CD4-positive, CD25-positive, alpha-beta regulatory T cell (primary cell): Measurements from ENCODE around the gene RRAGB. TPM values are rescaled to one million over a fixed set of nuclear protein-coding genes. Genes with fewer than 3 reads are reported as not detected.
A peak's percentile ranks its signal among the peaks of the same experiment; 100 is the strongest.
"Not testable (repeated sequence)": the region's sequence is repeated elsewhere in the genome, so short reads cannot be mapped to it uniquely, and the experiment has no call there.

Experiments
- ATAC-seq, 2 donors: fragments of 150-1000 bp; cut with Tn5 transposase; one replicate each; pipeline ENCODE4 v1.10.0; 2021; ENCODE audit warnings: low read depth in 2 of 2, moderate number of reproducible peaks in 2 of 2, moderate library complexity in 1 of 2
- DNase-seq, 3 donors: peaks; one replicate each; pipeline versions ENCODE4 v3.0.0 to v3.0.0-alpha.2; 2012 to 2022; ENCODE audit warnings: mixed read lengths in 1 of 3
- H3K27ac ChIP-seq: one replicate; pipeline ENCODE4 v1.7.0; 2013; ENCODE audit warnings: mild to moderate bottlenecking, low read length; ENCODE audit not compliant: insufficient read depth, poor library complexity, severe bottlenecking
- H3K27me3 ChIP-seq: one replicate; pipeline ENCODE4 v1.7.0; 2013; ENCODE audit warnings: low read length; ENCODE audit not compliant: control insufficient read depth, insufficient read depth
- H3K36me3 ChIP-seq: one replicate; pipeline ENCODE4 v1.7.0; 2013; ENCODE audit warnings: mild to moderate bottlenecking, low read length, moderate library complexity; ENCODE audit not compliant: control insufficient read depth, insufficient read depth
- H3K4me1 ChIP-seq: 2 replicates; pipeline ENCODE4 v1.7.0; 2013; ENCODE audit warnings: mild to moderate bottlenecking, low read length; ENCODE audit not compliant: insufficient read depth, control insufficient read depth, poor library complexity, severe bottlenecking
- H3K4me3 ChIP-seq: one replicate; pipeline ENCODE4 v1.7.0; 2013; ENCODE audit warnings: low read depth, mild to moderate bottlenecking, low read length, moderate library complexity
- H3K9me3 ChIP-seq, 2 experiments: 1 replicate in 1 of 2; 2 replicates in 1 of 2; pipeline ENCODE4 v1.7.0; 2013; ENCODE audit warnings: low read length in 2 of 2, mild to moderate bottlenecking in 1 of 2, moderate library complexity in 1 of 2; ENCODE audit not compliant: control insufficient read depth in 2 of 2
- H3K27ac Mint-ChIP-seq, 3 donors: one replicate each; pipeline ENCODE4 v1.8.0; 2020 to 2022; ENCODE audit warnings: mild to moderate bottlenecking in 3 of 3, mixed read lengths in 3 of 3, moderate library complexity in 2 of 3
- H3K27me3 Mint-ChIP-seq: one replicate; pipeline ENCODE4 v1.8.0; 2022; ENCODE audit warnings: mild to moderate bottlenecking, mixed read lengths
- H3K36me3 Mint-ChIP-seq: one replicate; pipeline ENCODE4 v1.8.0; 2020; ENCODE audit warnings: mixed read lengths
- H3K4me1 Mint-ChIP-seq, 4 donors: one replicate each; pipeline ENCODE4 v1.8.0; 2020 to 2022; ENCODE audit warnings: mixed read lengths in 4 of 4, mild to moderate bottlenecking in 1 of 4
- H3K4me3 Mint-ChIP-seq, 4 donors: one replicate each; pipeline ENCODE4 v1.8.0; 2020 to 2022; ENCODE audit warnings: mild to moderate bottlenecking in 4 of 4, mixed read lengths in 4 of 4, moderate library complexity in 3 of 4
- H3K9me3 Mint-ChIP-seq, 7 donors: one replicate each; pipeline ENCODE4 v1.8.0; 2020 to 2022; ENCODE audit warnings: mixed read lengths in 7 of 7, mild to moderate bottlenecking in 3 of 7, moderate library complexity in 2 of 7
- polyA plus RNA-seq, 4 donors: library from polyadenylated mRNA; unstranded; fragments of 300-500 nt; fragmentation: Illumina TruSeq; gene quantifications; one replicate each; pipeline ENCODE4 v1.2.3, GENCODE V29; 2021
- total RNA-seq: library from RNA; stranded (reverse); gene quantifications from one replicate; pipeline ENCODE4 v1.2.3, GENCODE V29; 2022

RRAGB gene
- total and polyA plus RNA-seq, 5 donors from 2014 or later, result 11.2 to 14.1 (median 12.9) TPM

DNA sequence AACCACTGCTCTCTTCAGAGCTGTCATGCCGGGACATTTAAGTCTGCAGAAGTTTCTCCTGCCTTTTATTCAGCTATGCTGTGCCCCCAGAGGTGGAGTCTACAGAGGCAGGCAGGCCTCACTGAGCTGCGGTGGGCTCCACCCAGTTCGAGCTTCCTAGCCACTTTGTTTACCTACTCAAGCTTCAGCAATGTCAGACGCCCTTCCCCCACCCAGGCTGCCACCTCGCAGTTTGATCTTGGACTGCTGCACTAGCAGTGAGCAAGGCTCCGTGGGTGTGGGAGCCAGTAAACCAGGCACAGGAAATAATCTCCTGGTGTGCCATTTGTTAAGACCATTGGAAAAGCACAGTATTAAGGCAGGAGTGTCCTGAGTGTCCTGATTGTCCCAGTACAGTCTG, 56.9 kb downstream of the RRAGB start:
- Mint-ChIP-seq H3K4me1 (peaks cover 0 to 14% (median 5%) of the 10 kb centered on the region in 4 donors), H3K27ac (peak overlapping the region in 1 of 3 donors; percentile 63), H3K36me3 (peaks cover 13% of the 10 kb centered on the region)
- not testable (repeated sequence) for H3K27me3 ChIP-seq, H3K27ac ChIP-seq, H3K4me1 ChIP-seq, H3K4me3 ChIP-seq, H3K9me3 Mint-ChIP-seq, H3K9me3 ChIP-seq, H3K36me3 ChIP-seq, ATAC-seq, H3K27me3 Mint-ChIP-seq, H3K4me3 Mint-ChIP-seq
- peak in 2 of 3 donors; percentile 1 to 31 for DNase-seq

DNA sequence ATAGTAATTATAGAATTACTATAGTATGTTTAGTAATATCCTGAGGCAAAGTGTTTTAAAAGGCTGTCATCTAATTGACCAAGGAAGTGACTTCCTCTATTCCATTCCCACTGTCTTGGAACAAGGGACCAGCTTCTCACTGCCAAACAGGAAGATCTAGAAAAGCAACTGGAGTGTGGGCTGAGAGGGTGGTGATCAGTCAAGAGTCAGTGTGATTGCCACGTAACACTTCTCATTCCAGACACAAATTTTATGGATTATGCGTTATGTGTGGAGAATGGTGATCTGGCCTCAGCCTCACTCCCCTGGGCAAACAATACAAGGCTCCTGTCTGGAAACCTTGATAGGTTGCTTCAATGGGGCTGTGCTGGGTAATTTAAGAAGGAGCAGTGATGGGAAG, 60.0 kb downstream of the RRAGB start:
- H3K4me1 ChIP-seq, result no peaks in the 10 kb centered on the region
- DNase-seq (no peak), ATAC-seq (no peak)
- H3K27me3 ChIP-seq, result no peaks in the 10 kb centered on the region
- Mint-ChIP-seq H3K4me3 (no peak overlapping the region), H3K27ac (no peak overlapping the region), H3K36me3 (peaks cover 4% of the 10 kb centered on the region), H3K9me3 (peaks cover 0 to 11% (median 2%) of the 10 kb centered on the region in 7 donors), H3K27me3 (no peaks in the 10 kb centered on the region), H3K4me1 (peaks cover 0 to 14% (median 2%) of the 10 kb centered on the region in 4 donors)
- no peaks in the 10 kb centered on the region for H3K9me3 ChIP-seq
- no peaks in the 10 kb centered on the region for H3K36me3 ChIP-seq
- H3K27ac ChIP-seq, result no peak overlapping the region
- no peak overlapping the region for H3K4me3 ChIP-seq

DNA sequence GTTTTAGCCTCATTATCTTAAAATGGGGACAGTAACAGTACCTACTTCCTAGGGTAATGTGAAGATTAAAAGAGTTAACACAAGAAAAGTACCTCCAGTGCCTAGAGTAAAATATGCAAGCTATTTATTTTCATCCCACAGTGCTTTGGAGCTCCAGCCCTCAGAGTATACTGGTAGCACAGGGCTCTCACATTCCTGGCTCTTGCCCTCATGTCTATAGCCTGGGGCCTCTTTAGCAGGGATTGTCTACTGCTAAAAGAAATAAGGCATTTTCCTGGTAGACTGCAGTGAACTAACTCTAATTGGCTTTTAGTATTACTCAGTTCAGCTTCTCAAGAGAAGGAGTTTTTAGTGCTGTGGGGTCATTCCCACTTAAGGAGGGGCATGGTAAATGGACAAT, 60.8 kb downstream of the RRAGB start:
- H3K9me3 ChIP-seq, result no peaks in the 10 kb centered on the region
- H3K4me3 Mint-ChIP-seq, result no peak overlapping the region
- no peaks in the 10 kb centered on the region for H3K4me1 ChIP-seq
- H3K9me3 Mint-ChIP-seq, result peaks cover 0 to 10% (median 1%) of the 10 kb centered on the region in 7 donors
- H3K27ac Mint-ChIP-seq, result peak overlapping the region in 1 of 3 donors; percentile 66
- H3K4me3 ChIP-seq, result no peak overlapping the region
- H3K27me3 Mint-ChIP-seq, result no peaks in the 10 kb centered on the region
- H3K36me3 ChIP-seq, result no peaks in the 10 kb centered on the region
- no peaks in the 10 kb centered on the region for H3K27me3 ChIP-seq
- peaks cover 3% of the 10 kb centered on the region for H3K36me3 Mint-ChIP-seq
- DNase-seq (no peak), ATAC-seq (no peak)
- H3K27ac ChIP-seq, result no peak overlapping the region
- peaks cover 0 to 13% (median 2%) of the 10 kb centered on the region in 4 donors for H3K4me1 Mint-ChIP-seq

DNA sequence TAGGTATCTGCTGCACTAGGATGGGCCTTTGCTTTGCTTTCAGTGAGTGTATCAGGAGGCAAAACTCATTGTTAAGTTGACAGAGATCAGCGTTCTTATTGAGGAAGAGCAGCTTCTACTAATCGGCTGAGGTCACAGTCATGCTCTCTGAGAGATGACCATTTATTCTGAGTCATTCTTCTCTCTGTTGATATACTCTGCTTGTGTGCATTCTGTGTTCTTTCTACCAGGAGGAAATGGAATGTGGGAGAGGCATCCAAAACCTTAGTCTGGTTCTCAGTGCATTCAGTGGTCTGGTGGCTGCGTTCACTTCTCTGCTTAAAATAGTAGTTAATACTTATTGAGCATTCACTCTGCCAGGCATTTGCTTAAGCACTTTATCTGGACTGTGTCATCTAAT, 66.2 kb downstream of the RRAGB start:
- no peak overlapping the region for H3K27ac ChIP-seq
- no peaks in the 10 kb centered on the region for H3K36me3 ChIP-seq
- Mint-ChIP-seq H3K4me1 (no peaks in the 10 kb centered on the region), H3K36me3 (no peaks in the 10 kb centered on the region), H3K9me3 (peaks cover 0 to 9% (median 2%) of the 10 kb centered on the region in 7 donors), H3K4me3 (no peak overlapping the region), H3K27me3 (no peaks in the 10 kb centered on the region), H3K27ac (no peak overlapping the region)
- H3K9me3 ChIP-seq, result no peaks in the 10 kb centered on the region
- DNase-seq (no peak), ATAC-seq (no peak)
- H3K27me3 ChIP-seq, result no peaks in the 10 kb centered on the region
- H3K4me3 ChIP-seq, result no peak overlapping the region
- no peaks in the 10 kb centered on the region for H3K4me1 ChIP-seq

DNA sequence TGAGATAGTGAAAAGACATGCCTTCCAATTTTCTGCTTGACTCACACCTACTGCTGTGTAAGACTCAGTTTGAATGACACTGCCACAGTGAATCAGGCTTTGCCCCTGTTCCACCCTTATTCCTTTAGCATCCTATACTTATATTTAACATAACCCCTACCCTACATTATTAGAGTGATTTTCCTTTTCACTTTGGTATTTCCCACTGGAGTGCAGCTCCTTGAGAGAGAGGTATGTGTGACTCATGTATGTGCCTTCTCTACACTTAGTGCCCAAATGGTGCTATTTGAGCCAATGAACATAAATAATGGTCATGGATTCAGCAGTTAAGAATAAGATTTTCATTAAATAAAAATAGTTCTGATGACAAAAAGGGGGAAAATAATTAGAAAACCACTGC, 69.5 kb downstream of the RRAGB start:
- H3K4me1 Mint-ChIP-seq, result no peaks in the 10 kb centered on the region
- Histone ChIP-seq H3K9me3 (no peaks in the 10 kb centered on the region), H3K4me3 (no peak overlapping the region), H3K27me3 (no peaks in the 10 kb centered on the region), H3K27ac (no peak overlapping the region), H3K36me3 (no peaks in the 10 kb centered on the region), H3K4me1 (no peaks in the 10 kb centered on the region)
- no peaks in the 10 kb centered on the region for H3K36me3 Mint-ChIP-seq
- no peak overlapping the region for H3K4me3 Mint-ChIP-seq
- no peak overlapping the region for H3K27ac Mint-ChIP-seq
- DNase-seq (no peak), ATAC-seq (no peak)
- no peaks in the 10 kb centered on the region for H3K27me3 Mint-ChIP-seq
- H3K9me3 Mint-ChIP-seq, result peaks cover 0 to 2% (median 0%) of the 10 kb centered on the region in 7 donors

DNA sequence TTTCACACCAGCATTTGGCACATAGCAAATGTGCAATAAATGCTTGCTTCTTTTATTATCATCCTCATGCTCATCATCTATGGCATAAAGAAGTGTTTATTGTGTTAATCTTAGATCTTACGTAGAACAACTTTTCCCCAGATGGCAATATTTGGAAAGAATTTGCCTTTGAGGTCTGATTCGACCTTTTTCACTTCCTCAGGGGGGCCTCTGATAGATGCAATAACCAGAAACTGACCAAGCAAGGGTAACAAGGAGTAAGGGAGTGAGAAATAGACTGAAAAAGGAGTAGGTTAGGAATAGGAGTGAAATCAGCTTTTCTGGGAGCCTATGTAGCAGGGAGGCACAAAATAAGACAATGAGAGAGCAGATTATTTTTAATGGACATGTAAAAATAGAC, 70.2 kb downstream of the RRAGB start:
- H3K4me1 Mint-ChIP-seq, result no peaks in the 10 kb centered on the region
- no peak for ATAC-seq
- H3K36me3 ChIP-seq, result no peaks in the 10 kb centered on the region
- H3K4me3 Mint-ChIP-seq, result no peak overlapping the region
- no peaks in the 10 kb centered on the region for H3K36me3 Mint-ChIP-seq
- H3K9me3 Mint-ChIP-seq, result peaks cover 0 to 2% (median 0%) of the 10 kb centered on the region in 7 donors
- H3K27me3 Mint-ChIP-seq, result no peaks in the 10 kb centered on the region
- H3K27ac Mint-ChIP-seq, result no peak overlapping the region
- no peak overlapping the region for H3K27ac ChIP-seq
- no peaks in the 10 kb centered on the region for H3K4me1 ChIP-seq
- DNase-seq, result no peak
- no peaks in the 10 kb centered on the region for H3K9me3 ChIP-seq
- no peaks in the 10 kb centered on the region for H3K27me3 ChIP-seq
- no peak overlapping the region for H3K4me3 ChIP-seq

DNA sequence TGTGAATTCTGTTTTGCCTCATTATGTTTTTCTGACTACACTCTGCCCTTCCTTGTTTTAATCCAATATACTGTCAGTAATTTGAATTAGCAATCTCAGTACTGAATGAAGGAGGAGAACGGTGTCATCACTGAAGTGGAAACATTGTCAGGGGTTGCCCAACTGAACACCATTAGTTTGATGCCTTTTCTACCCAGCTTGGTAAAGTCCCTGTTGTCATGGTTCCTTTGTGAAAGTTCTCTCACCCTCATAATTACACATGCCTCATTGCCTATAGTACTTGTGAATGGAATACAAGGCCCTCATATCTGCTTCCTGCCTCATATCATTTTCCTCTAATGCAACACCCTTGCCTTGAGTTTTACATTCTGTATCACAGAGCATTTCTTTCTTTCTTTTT, 76.9 kb downstream of the RRAGB start:
- no peaks in the 10 kb centered on the region for H3K36me3 ChIP-seq
- no peaks in the 10 kb centered on the region for H3K4me1 ChIP-seq
- H3K36me3 Mint-ChIP-seq, result no peaks in the 10 kb centered on the region
- H3K27ac Mint-ChIP-seq, result no peak overlapping the region
- no peaks in the 10 kb centered on the region for H3K4me1 Mint-ChIP-seq
- H3K9me3 ChIP-seq, result no peaks in the 10 kb centered on the region
- H3K27ac ChIP-seq, result no peak overlapping the region
- H3K27me3 ChIP-seq, result no peaks in the 10 kb centered on the region
- H3K9me3 Mint-ChIP-seq, result no peaks in the 10 kb centered on the region
- H3K4me3 Mint-ChIP-seq, result no peak overlapping the region
- H3K27me3 Mint-ChIP-seq, result peaks cover 7% of the 10 kb centered on the region
- DNase-seq (no peak), ATAC-seq (no peak)
- no peak overlapping the region for H3K4me3 ChIP-seq

DNA sequence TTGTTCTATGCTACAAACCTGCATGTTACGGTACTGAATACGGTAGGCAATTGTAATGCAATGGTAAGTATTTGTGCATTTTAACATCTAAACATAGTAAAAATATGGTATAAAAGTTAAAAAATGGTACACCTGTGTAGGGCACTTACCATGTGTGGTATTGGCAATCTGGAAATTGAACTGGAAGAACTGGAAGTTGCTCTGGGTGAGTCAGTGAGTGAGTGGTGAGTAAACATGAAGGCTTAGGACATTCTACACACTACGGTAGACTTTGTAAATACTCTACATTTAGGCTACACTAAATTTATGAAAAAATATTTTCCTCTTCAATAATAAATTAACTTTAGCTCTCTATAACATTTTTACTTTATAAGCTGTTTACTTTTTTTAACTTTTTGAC, 78.9 kb downstream of the RRAGB start:
- Mint-ChIP-seq H3K27ac (no peak overlapping the region), H3K36me3 (no peaks in the 10 kb centered on the region), H3K27me3 (peaks cover 8% of the 10 kb centered on the region), H3K9me3 (no peaks in the 10 kb centered on the region), H3K4me1 (no peaks in the 10 kb centered on the region), H3K4me3 (no peak overlapping the region)
- no peaks in the 10 kb centered on the region for H3K9me3 ChIP-seq
- H3K4me3 ChIP-seq, result no peak overlapping the region
- DNase-seq (no peak), ATAC-seq (no peak)
- no peaks in the 10 kb centered on the region for H3K27me3 ChIP-seq
- H3K4me1 ChIP-seq, result no peaks in the 10 kb centered on the region
- no peaks in the 10 kb centered on the region for H3K36me3 ChIP-seq
- no peak overlapping the region for H3K27ac ChIP-seq
